GM12878 (cell line): ENCODE measurements around the gene PAX2. TPM values are rescaled to one million over a fixed set of nuclear protein-coding genes. Genes with fewer than 3 reads are reported as not detected.

Source experiments
- ATAC-seq: fragments of 200-7000 bp; cut with Tn5 transposase; 3 replicates; pipeline ENCODE4 v1.9.1; 2020; ENCODE audit warnings: mild to moderate bottlenecking, moderate library complexity
- BruUV-seq: library from RNA; stranded (reverse); fragments of 400-500 nt; replicated peaks from 2 replicates; lab custom pipeline; 2021; lab: Mats Ljungman, UMichigan
- CTCF ChIA-PET: fragments of 300-600 bp; sonication (Branson Sonifier 250); formaldehyde crosslinking; extraction: SDS; loops from one replicate; lab custom pipeline; 2021; ENCODE audit warnings: inconsistent platforms; lab: Yijun Ruan, JAX
- POLR2A ChIA-PET: fragments of 350-600 bp; formaldehyde crosslinking; extraction: SDS; loops from one replicate; lab custom pipeline; 2021; ENCODE audit warnings: inconsistent platforms; lab: Charles Lee
- RAD21 ChIA-PET: fragments of 300-600 bp; sonication (Branson Sonifier 250); formaldehyde crosslinking; loops from one replicate; lab custom pipeline; 2023; ENCODE audit warnings: antibody characterized with exemption; ENCODE audit not compliant: unreplicated experiment; lab: Charles Lee
- SMC1A ChIA-PET: fragments of 300-600 bp; sonication (Branson Sonifier 250); formaldehyde crosslinking; loops from one replicate; lab custom pipeline; 2023; ENCODE audit not compliant: unreplicated experiment, uncharacterized antibody; lab: Charles Lee
- DNase-seq: peaks from one replicate; pipeline ENCODE4 v3.0.0-alpha.2; 2011; ENCODE audit warnings: low read depth, low spot score
- FAIRE-seq: peaks from 3 replicates; lab custom pipeline; 2011; peaks lifted over from hg19 to GRCh38; lab: Jason Lieb, UNC
- H2AFZ ChIP-seq: 2 replicates; pipeline ENCODE4 v1.6.0; 2011; ENCODE audit warnings: low read depth, low read length, control low read depth; ENCODE audit not compliant: control insufficient read depth
- H3K27ac ChIP-seq: 2 replicates; pipeline ENCODE4 v1.5.1; 2011; ENCODE audit warnings: control low read depth; ENCODE audit not compliant: control insufficient read depth, insufficient read depth
- H3K27me3 ChIP-seq, 2 experiments: replicated peaks in 1 of 2; 2 replicates each; pipeline versions ENCODE4 v1.6.0 to v1.6.1; 2011; ENCODE audit warnings: low read length in 1 of 2; ENCODE audit not compliant: control insufficient read depth in 2 of 2, insufficient read depth in 2 of 2
- H3K36me3 ChIP-seq, 2 experiments: 2 replicates each; pipeline ENCODE4 v1.5.1; 2011; ENCODE audit warnings: low read length in 1 of 2; ENCODE audit not compliant: control insufficient read depth in 2 of 2, insufficient read depth in 2 of 2
- H3K4me1 ChIP-seq: 2 replicates; pipeline ENCODE4 v1.6.1; 2011; ENCODE audit warnings: mild to moderate bottlenecking, low read length, moderate library complexity, mixed read lengths; ENCODE audit not compliant: control insufficient read depth, insufficient read depth
- H3K4me2 ChIP-seq: 2 replicates; pipeline ENCODE4 v1.6.0; 2011; ENCODE audit warnings: control low read depth; ENCODE audit not compliant: control insufficient read depth, insufficient read depth
- H3K4me3 ChIP-seq: fragments of 200-600 bp; sonication (generic); 2 replicates; pipeline ENCODE4 v1.5.1; 2016
- H3K79me2 ChIP-seq: 2 replicates; pipeline ENCODE4 v1.6.0; 2011; ENCODE audit warnings: low read length; ENCODE audit not compliant: control insufficient read depth, insufficient read depth
- H3K9ac ChIP-seq: 2 replicates; pipeline ENCODE4 v1.8.0; 2011; ENCODE audit warnings: low read length, control low read depth, mixed read lengths; ENCODE audit not compliant: control insufficient read depth, insufficient read depth
- H3K9me3 ChIP-seq: replicated peaks from 3 replicates; pipeline ENCODE4 v1.5.1; 2011; ENCODE audit warnings: mild to moderate bottlenecking, low read length; ENCODE audit not compliant: control insufficient read depth, insufficient read depth
- H4K20me1 ChIP-seq: 2 replicates; pipeline ENCODE4 v1.6.0; 2011; ENCODE audit not compliant: control insufficient read depth, insufficient read depth
- CHD4 ChIP-seq: fragments of 200-600 bp; sonication (generic); IDR thresholded peaks from 2 replicates; pipeline ENCODE4 v1.6.1; 2016; ENCODE audit warnings: mild to moderate bottlenecking
- MEF2B ChIP-seq: fragments of 450-650 bp; IDR thresholded peaks from 2 replicates; pipeline ENCODE4 v1.6.1; 2018; ENCODE audit warnings: mild to moderate bottlenecking, moderate library complexity; ENCODE audit not compliant: partially characterized antibody, poor library complexity, severe bottlenecking
- SMAD1 ChIP-seq: fragments of 450-650 bp; IDR thresholded peaks from 2 replicates; pipeline ENCODE4 v1.6.1; 2018; ENCODE audit warnings: mild to moderate bottlenecking, low read depth; ENCODE audit not compliant: partially characterized antibody
- WGBS: methylation state at CpG from one replicate; pipeline ENCODE4 v1.1.6; 2016; ENCODE audit warnings: low lambda C conversion rate; ENCODE audit not compliant: insufficient replicate concordance, insufficient coverage; ENCODE audit errors: missing lambda C conversion rate; 5-methylcytosine and 5-hydroxymethylcytosine counted together
- in situ Hi-C: fragments of 300-500 bp; cut with MboI; formaldehyde crosslinking; loops from 9 replicates; pipeline ENCODE4 v1.14.3; 2018; ENCODE audit warnings: mixed read lengths
- intact Hi-C: fragments of 100-400 bp; cut with micrococcal nuclease; formaldehyde crosslinking; loops from one replicate; pipeline ENCODE4 v1.14.2; 2022; ENCODE audit not compliant: unreplicated experiment
- polyA plus RNA-seq, 11 experiments: library from polyadenylated mRNA; depleted of rRNA in 4 of 11; unstranded in 6 of 11; stranded (reverse) in 5 of 11; fragments of >200 nt; fragmentation: Nextera tagmentation in 4 of 11; fragmentation: Illumina TruSeq in 1 of 11; extraction: Ambion mirVana in 4 of 11; extraction: Trizol in 1 of 11; gene quantifications; 1 replicate in 1 of 11; 2 replicates in 10 of 11; pipeline versions ENCODE4 v1.2.1 to v1.2.3, GENCODE V29; 2011 to 2016; ENCODE audit warnings: inconsistent platforms in 2 of 11, missing spikeins in 2 of 11, low read depth in 1 of 11
- total RNA-seq, 4 experiments: library from RNA; depleted of rRNA in 3 of 4; stranded (reverse); fragments of >200 nt in 3 of 4; fragmentation: Illumina TruSeq in 1 of 4; extraction: Trizol in 1 of 4; gene quantifications; 2 replicates each; pipeline versions ENCODE4 v1.2.1 to v1.2.3, GENCODE V29; 2013 to 2021
- TF ChIP-seq, protein P1 (sequence below): fragments of 450-650 bp; IDR thresholded peaks from 2 replicates; pipeline ENCODE4 v1.6.1; 2017; ENCODE audit warnings: mild to moderate bottlenecking, low read depth, inconsistent platforms; ENCODE audit not compliant: poor library complexity, severe bottlenecking

The PAX2 gene
- total and polyA plus RNA-seq, 10 of the 15 experiments (the other 5 are each of a cell fraction or from before 2014, with no cell fraction given) = not detected

DNA sequence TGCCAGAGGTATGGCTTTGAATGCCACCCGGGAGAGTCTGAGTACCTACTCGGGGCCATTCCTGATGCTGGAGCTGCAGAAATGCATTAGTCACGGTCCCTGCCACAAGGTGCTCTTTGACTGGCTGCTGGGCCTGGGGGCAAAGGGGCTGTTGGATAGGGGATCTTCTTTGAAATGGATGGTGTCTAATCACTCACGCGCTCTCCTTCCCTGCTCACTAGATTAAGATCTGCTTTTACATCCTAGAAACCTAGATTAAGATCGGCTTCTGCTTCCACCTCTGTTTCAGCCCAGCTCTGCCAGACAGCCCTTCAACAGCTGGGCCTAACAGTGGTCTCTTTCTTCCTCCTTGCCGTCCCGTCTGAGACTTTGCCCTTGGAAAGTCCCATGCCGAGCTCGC lies 57.2 kb downstream of the PAX2 start (continued):
- TF ChIP-seq, protein P1, sequence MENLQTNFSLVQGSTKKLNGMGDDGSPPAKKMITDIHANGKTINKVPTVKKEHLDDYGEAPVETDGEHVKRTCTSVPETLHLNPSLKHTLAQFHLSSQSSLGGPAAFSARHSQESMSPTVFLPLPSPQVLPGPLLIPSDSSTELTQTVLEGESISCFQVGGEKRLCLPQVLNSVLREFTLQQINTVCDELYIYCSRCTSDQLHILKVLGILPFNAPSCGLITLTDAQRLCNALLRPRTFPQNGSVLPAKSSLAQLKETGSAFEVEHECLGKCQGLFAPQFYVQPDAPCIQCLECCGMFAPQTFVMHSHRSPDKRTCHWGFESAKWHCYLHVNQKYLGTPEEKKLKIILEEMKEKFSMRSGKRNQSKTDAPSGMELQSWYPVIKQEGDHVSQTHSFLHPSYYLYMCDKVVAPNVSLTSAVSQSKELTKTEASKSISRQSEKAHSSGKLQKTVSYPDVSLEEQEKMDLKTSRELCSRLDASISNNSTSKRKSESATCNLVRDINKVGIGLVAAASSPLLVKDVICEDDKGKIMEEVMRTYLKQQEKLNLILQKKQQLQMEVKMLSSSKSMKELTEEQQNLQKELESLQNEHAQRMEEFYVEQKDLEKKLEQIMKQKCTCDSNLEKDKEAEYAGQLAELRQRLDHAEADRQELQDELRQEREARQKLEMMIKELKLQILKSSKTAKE = no peak

GRCh38 chr10:100803492-100803891 lies 58.1 kb downstream of the PAX2 start:
- Histone ChIP-seq H3K36me3 (no peaks in the 10 kb centered on the region), H3K4me1 (no peaks in the 10 kb centered on the region), H4K20me1 (no peaks in the 10 kb centered on the region), H3K9me3 (no peaks in the 10 kb centered on the region), H3K27ac (no peak overlapping the region), H3K9ac (no peak overlapping the region), H2AFZ (no peak overlapping the region), H3K4me3 (no peak overlapping the region), H3K27me3 (peaks cover 5 to 15% of the 10 kb centered on the region in 2 experiments), H3K79me2 (no peaks in the 10 kb centered on the region), H3K4me2 (no peak overlapping the region)
- BruUV-seq = no TSS peak
- 29% methylated on average over 6 of the region's 6 CpGs for WGBS
- RAD21 ChIA-PET = no interaction called here
- SMC1A ChIA-PET = no interaction called here
- ATAC-seq = no peak
- POLR2A ChIA-PET = no interaction called here
- CTCF ChIA-PET = no interaction called here
- in situ Hi-C loops (no loop called here), intact Hi-C loops (no loop called here)
- no peak for FAIRE-seq
- no peak for TF ChIP-seq SMAD1
- TF ChIP-seq CHD4 = no peak
- no peak for TF ChIP-seq MEF2B
- no peak for DNase-seq
